K562 (cell line): ENCODE data around the gene PPP1R13L.

Experiments used
- ZNF384 ChIP-seq: IDR thresholded peaks from 2 replicates; pipeline ENCODE4 v1.6.1; 2012; ENCODE audit warnings: low read depth, low read length, improper control_type of control experiment
- TF ChIP-seq, protein P1 (sequence below), 2 experiments: fragments of 450-650 bp; formaldehyde crosslinking in 1 of 2; IDR thresholded peaks; 2 replicates each; pipeline versions ENCODE4 v1.4.0 to v1.6.1; 2014 to 2020; ENCODE audit warnings: mild to moderate bottlenecking in 2 of 2, borderline replicate concordance in 1 of 2, low read depth in 1 of 2

DNA sequence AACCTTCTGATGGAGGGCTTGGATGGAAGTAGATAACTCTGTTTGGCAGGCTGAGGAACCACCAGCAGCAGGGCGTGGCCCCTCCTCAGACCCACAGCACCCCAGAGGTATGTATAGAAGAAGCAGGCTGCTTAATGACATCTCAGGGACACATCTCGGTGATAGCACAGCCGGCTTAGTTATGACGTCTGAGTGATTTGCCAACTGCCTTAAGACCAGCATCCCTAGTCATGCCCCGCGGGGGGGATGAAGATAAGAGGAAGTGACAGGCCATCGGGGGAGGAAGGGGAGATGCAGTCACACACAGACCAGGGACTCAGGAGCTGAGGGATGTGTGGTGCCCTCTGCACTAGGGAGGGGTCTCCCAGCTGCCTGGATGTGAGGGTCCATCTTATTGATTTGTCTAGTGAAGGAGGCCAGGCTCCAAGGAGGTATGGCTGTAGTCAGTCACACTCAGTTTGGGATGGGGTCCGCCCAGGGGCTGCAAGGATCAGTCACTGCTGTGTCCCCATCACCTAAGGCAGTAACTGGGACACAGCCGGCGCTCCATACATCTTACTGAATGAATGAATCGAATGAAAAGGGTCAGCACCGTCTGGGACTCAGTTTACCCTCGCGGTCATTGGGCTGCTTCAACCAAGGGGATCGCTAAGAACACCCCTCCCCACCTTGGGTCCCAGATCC is 38.1 kb upstream of the PPP1R13L start:
- TF ChIP-seq, protein P1, sequence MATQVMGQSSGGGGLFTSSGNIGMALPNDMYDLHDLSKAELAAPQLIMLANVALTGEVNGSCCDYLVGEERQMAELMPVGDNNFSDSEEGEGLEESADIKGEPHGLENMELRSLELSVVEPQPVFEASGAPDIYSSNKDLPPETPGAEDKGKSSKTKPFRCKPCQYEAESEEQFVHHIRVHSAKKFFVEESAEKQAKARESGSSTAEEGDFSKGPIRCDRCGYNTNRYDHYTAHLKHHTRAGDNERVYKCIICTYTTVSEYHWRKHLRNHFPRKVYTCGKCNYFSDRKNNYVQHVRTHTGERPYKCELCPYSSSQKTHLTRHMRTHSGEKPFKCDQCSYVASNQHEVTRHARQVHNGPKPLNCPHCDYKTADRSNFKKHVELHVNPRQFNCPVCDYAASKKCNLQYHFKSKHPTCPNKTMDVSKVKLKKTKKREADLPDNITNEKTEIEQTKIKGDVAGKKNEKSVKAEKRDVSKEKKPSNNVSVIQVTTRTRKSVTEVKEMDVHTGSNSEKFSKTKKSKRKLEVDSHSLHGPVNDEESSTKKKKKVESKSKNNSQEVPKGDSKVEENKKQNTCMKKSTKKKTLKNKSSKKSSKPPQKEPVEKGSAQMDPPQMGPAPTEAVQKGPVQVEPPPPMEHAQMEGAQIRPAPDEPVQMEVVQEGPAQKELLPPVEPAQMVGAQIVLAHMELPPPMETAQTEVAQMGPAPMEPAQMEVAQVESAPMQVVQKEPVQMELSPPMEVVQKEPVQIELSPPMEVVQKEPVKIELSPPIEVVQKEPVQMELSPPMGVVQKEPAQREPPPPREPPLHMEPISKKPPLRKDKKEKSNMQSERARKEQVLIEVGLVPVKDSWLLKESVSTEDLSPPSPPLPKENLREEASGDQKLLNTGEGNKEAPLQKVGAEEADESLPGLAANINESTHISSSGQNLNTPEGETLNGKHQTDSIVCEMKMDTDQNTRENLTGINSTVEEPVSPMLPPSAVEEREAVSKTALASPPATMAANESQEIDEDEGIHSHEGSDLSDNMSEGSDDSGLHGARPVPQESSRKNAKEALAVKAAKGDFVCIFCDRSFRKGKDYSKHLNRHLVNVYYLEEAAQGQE (IDR thresholded peaks at IDR 0.05; ENCODE audit: borderline replicate concordance): no peak
- TF ChIP-seq, protein P1 (CRISPR knock-in tag; IDR thresholded peaks at IDR 0.05; ENCODE audit: low read depth): no peak
- TF ChIP-seq ZNF384: no peak
